ENCODE measurements around the gene SLC18A2.

SLC18A2 gene

GRCh38 chr10:117311261-117311660 is 70.3 kb downstream of the SLC18A2 start:
- DNase-seq (ENCODE audit: low spot score) (no peak), FAIRE-seq (no peak)

DNA sequence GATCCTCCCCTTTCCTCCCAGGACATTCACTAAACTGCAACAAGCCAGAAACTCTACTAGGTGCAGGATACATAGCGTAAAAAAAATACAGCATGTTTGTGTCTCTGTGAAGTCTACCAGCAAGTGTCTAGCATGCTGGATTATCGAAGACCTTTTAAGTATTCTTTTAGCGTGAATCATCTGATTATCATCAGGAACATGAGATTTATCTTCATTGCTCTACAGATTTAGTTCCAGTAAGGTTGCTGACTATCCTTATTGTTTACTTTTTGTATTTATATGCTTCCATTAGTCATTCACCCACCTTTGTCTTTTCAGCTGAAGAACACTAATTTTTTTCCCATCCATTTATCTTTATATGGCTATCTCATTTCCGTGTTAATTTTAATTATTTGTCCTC is 71.5 kb downstream of the SLC18A2 start:
- FAIRE-seq (no peak), DNase-seq (ENCODE audit: low spot score) (no peak)

DNA sequence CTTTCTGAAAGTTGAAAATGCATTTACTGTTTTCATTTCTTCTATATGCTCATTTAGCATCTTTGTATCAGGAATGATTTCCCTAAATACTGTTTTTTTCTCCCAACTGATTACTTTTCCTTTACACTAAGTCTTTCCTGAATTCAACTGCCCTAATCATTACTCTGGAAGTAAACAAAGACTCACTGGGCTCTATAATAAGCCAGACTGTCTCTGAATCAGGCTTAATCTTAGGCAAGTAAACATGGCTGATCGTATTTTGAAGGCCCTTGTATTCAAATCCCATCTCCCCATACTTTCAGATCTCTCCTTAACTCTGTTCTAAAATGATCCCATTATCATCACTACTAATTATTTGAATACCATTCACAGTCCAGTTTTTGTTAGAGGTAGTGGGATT is 72.7 kb downstream of the SLC18A2 start:
- no peak for FAIRE-seq
- no peak for DNase-seq (ENCODE audit: low spot score)

GRCh38 chr10:117316701-117317100 is 75.8 kb downstream of the SLC18A2 start:
- no peak for DNase-seq (ENCODE audit: low spot score)
- no peak for FAIRE-seq

- DNase-seq (ENCODE audit: low spot score) (no peak), FAIRE-seq (no peak)
Measured at GRCh38 chr10:117318909-117319308, 78.0 kb downstream of the SLC18A2 start.

- no peak for FAIRE-seq
- DNase-seq (ENCODE audit: low spot score) = peak; percentile 20
Measured at GRCh38 chr10:117320050-117320665, 79.2 kb downstream of the SLC18A2 start.

- DNase-seq (ENCODE audit: low spot score) (no peak), FAIRE-seq (no peak)
Measured at GRCh38 chr10:117322260-117322659, 81.3 kb downstream of the SLC18A2 start.

DNA sequence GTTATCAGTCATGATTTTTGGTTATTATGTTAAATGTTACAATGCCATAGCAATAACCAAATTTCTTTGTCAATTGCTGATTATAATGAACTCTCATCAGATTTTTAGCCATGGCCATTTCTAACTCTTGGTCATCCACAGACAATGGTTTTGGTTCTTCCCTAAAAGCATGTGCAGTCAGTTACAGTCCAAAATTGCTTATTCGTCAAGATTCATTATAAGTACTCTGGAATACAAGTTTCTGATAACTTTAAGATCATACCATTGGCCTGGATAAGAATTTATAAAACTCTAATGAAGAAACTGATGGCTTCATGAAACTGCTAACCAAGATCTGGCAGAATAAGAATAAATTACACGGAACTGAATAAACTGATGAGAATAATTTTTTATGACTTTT is 83.5 kb downstream of the SLC18A2 start:
- no peak for FAIRE-seq
- no peak for DNase-seq (ENCODE audit: low spot score)

GRCh38 chr10:117327262-117327661 is 86.3 kb downstream of the SLC18A2 start:
- DNase-seq (ENCODE audit: low spot score) = no peak
- FAIRE-seq = no peak

All from urothelium cell line (cell line).